Common myeloid progenitor, CD34-positive (primary cell): ENCODE results near the gene UBE2H. TPM values are rescaled to one million over a fixed set of nuclear protein-coding genes. Genes with fewer than 3 reads are reported as not detected.

Source experiments
- CTCF ChIA-PET: fragments of 350-600 bp; sonication (Branson Sonifier 250); formaldehyde crosslinking; loops from one replicate; lab custom pipeline; 2021; ENCODE audit warnings: antibody characterized with exemption; lab: Charles Lee
- POLR2A ChIA-PET: fragments of 350-600 bp; sonication (Branson Sonifier 250); formaldehyde crosslinking; loops from one replicate; lab custom pipeline; 2021; ENCODE audit warnings: antibody characterized with exemption; lab: Charles Lee
- DNase-seq, 3 donors: peaks; one replicate each; pipeline versions ENCODE4 v3.0.0 to v3.0.0-alpha.2; 2013
- H3K27ac ChIP-seq, 2 experiments: 1 replicate in 1 of 2; 2 replicates in 1 of 2; pipeline ENCODE4 v1.7.0; 2013; ENCODE audit warnings: inconsistent platforms in 2 of 2, low read length in 2 of 2, mild to moderate bottlenecking in 2 of 2, low read depth in 1 of 2, moderate library complexity in 1 of 2; ENCODE audit not compliant: severe bottlenecking in 2 of 2, insufficient read depth in 1 of 2, poor library complexity in 1 of 2
- H3K27me3 ChIP-seq, 5 experiments: replicated peaks in 2 of 5; 1 replicate in 3 of 5; 2 replicates in 2 of 5; pipeline versions ENCODE4 v1.6.1 to v1.7.0; 2013; ENCODE audit warnings: low read length in 4 of 5, mild to moderate bottlenecking in 2 of 5, moderate library complexity in 2 of 5, inconsistent platforms in 1 of 5; ENCODE audit not compliant: insufficient read depth in 5 of 5, control insufficient read depth in 4 of 5
- H3K36me3 ChIP-seq, 4 experiments: 1 replicate in 2 of 4; 2 replicates in 2 of 4; pipeline versions ENCODE4 v1.6.1 to v1.7.0; 2013; ENCODE audit warnings: low read length in 3 of 4, control low read depth in 1 of 4, mild to moderate bottlenecking in 1 of 4; ENCODE audit not compliant: control insufficient read depth in 4 of 4, insufficient read depth in 4 of 4
- H3K4me1 ChIP-seq, 4 experiments: 1 replicate in 3 of 4; 2 replicates in 1 of 4; pipeline versions ENCODE4 v1.6.1 to v1.7.1; 2013; ENCODE audit warnings: low read length in 3 of 4, mild to moderate bottlenecking in 3 of 4, control low read depth in 1 of 4, inconsistent platforms in 1 of 4, moderate library complexity in 1 of 4; ENCODE audit not compliant: control insufficient read depth in 4 of 4, insufficient read depth in 4 of 4; ENCODE audit errors: control extremely low read depth in 1 of 4
- H3K4me3 ChIP-seq, 7 experiments: 1 replicate in 4 of 7; 2 replicates in 3 of 7; pipeline versions ENCODE4 v1.5.1 to v1.7.0; 2013; ENCODE audit warnings: mild to moderate bottlenecking in 7 of 7, low read length in 6 of 7, moderate library complexity in 6 of 7, inconsistent platforms in 2 of 7, low read depth in 2 of 7, control low read depth in 1 of 7; ENCODE audit not compliant: insufficient read depth in 4 of 7, control insufficient read depth in 1 of 7; ENCODE audit errors: extremely low read depth in 1 of 7
- H3K9me3 ChIP-seq, 5 experiments: 1 replicate in 4 of 5; 2 replicates in 1 of 5; pipeline versions ENCODE4 v1.6.1 to v1.7.1; 2013; ENCODE audit warnings: low read length in 4 of 5, mild to moderate bottlenecking in 2 of 5, inconsistent platforms in 1 of 5, low read depth in 1 of 5, moderate library complexity in 1 of 5; ENCODE audit not compliant: control insufficient read depth in 4 of 5, insufficient read depth in 2 of 5; ENCODE audit errors: control extremely low read depth in 1 of 5
- WGBS: methylation state at CpG from one replicate; pipeline ENCODE4 v1.1.5; 2013; ENCODE audit not compliant: insufficient coverage; 5-methylcytosine and 5-hydroxymethylcytosine counted together
- polyA plus RNA-seq: library from polyadenylated mRNA; unstranded; fragments of 120-200 nt; gene quantifications from one replicate; pipeline ENCODE4 v1.2.1, GENCODE V29; 2013

UBE2H gene
- polyA plus RNA-seq: 27.0 TPM

GRCh38 chr7:129952653-129953560 lies at the start of gene UBE2H:
UBE2H (minus strand) TSS chr7:129952960; CDS start chr7:129952555, 405 bp downstream.
- WGBS: 1% methylated on average over 34 of the region's 58 CpGs
- H3K4me1 ChIP-seq: peaks cover 29 to 47% (median 40%) of the 10 kb centered on the region in 4 experiments
- peak within 1 kb of the TSS; percentile 92 to 98 (median 97) for H3K4me3 ChIP-seq
- H3K36me3 ChIP-seq: peaks cover 0 to 3% (median 0%) of the 10 kb centered on the region in 4 experiments
- H3K9me3 ChIP-seq: no peaks in the 10 kb centered on the region
- peak within 1 kb of the TSS; percentile 70 to 91 for H3K27ac ChIP-seq
- no peaks in the 10 kb centered on the region for H3K27me3 ChIP-seq
- ChIA-PET POLR2A (no interaction called here), CTCF (interaction anchor here (1.0 to 1.6 kb wide), 2 partner anchors 94 to 136 kb away, joined by 3 read pairs; no protein-coding TSS in a partner anchor)
- peak; percentile 89 to 92 (median 91) for DNase-seq

GRCh38 chr7:129998446-129998845 lies 45.7 kb upstream of the UBE2H start:
- no peaks in the 10 kb centered on the region for H3K9me3 ChIP-seq
- no peaks in the 10 kb centered on the region for H3K27me3 ChIP-seq
- H3K4me3 ChIP-seq: no peak overlapping the region
- DNase-seq: no peak
- no peaks in the 10 kb centered on the region for H3K4me1 ChIP-seq
- CTCF ChIA-PET: interaction anchor here (2.5 kb wide), 1 partner anchor 11 kb away, joined by 6 read pairs; no protein-coding TSS in a partner anchor
- POLR2A ChIA-PET: no interaction called here
- no peak overlapping the region for H3K27ac ChIP-seq
- H3K36me3 ChIP-seq: no peaks in the 10 kb centered on the region
- 96% methylated on average over 5 of the region's 5 CpGs for WGBS

GRCh38 chr7:129997285-129997684 lies 44.5 kb upstream of the UBE2H start:
- no peaks in the 10 kb centered on the region for H3K27me3 ChIP-seq
- POLR2A ChIA-PET: no interaction called here
- no peak overlapping the region for H3K27ac ChIP-seq
- H3K4me3 ChIP-seq: no peak overlapping the region
- no peaks in the 10 kb centered on the region for H3K4me1 ChIP-seq
- 100% methylated on average over 3 of the region's 5 CpGs for WGBS
- no peaks in the 10 kb centered on the region for H3K36me3 ChIP-seq
- CTCF ChIA-PET: no interaction called here
- H3K9me3 ChIP-seq: no peaks in the 10 kb centered on the region
- DNase-seq: no peak

- no peak overlapping the region for H3K27ac ChIP-seq
- no peaks in the 10 kb centered on the region for H3K36me3 ChIP-seq
- POLR2A ChIA-PET: no interaction called here
- no peak overlapping the region for H3K4me3 ChIP-seq
- WGBS: 97% methylated on average over 7 of the region's 8 CpGs
- H3K4me1 ChIP-seq: peaks cover 2 to 8% (median 4%) of the 10 kb centered on the region in 4 experiments
- H3K27me3 ChIP-seq: no peaks in the 10 kb centered on the region
- no peaks in the 10 kb centered on the region for H3K9me3 ChIP-seq
- CTCF ChIA-PET: interaction anchor here (0.7 to 1.5 kb wide), 5 partner anchors 11 to 220 kb away, joined by 3 to 4 read pairs (median 3); no protein-coding TSS in a partner anchor
- DNase-seq: no peak
Measured at GRCh38 chr7:129993275-129993674, 40.5 kb upstream of the UBE2H start.

- no peaks in the 10 kb centered on the region for H3K27me3 ChIP-seq
- no peak overlapping the region for H3K4me3 ChIP-seq
- H3K36me3 ChIP-seq: no peaks in the 10 kb centered on the region
- peaks cover 2 to 8% (median 4%) of the 10 kb centered on the region in 4 experiments for H3K4me1 ChIP-seq
- H3K9me3 ChIP-seq: no peaks in the 10 kb centered on the region
- WGBS: 80% methylated on average over 7 of the region's 8 CpGs
- ChIA-PET CTCF (interaction anchor here (0.9 to 1.9 kb wide), 5 partner anchors 9 to 31 kb away, joined by 3 to 4 read pairs (median 4); no protein-coding TSS in a partner anchor), POLR2A (no interaction called here)
- H3K27ac ChIP-seq: no peak overlapping the region
- peak; percentile 10 to 80 (median 69) for DNase-seq
Measured at GRCh38 chr7:129990403-129991192, 37.8 kb upstream of the UBE2H start.

GRCh38 chr7:129989466-129989865 lies 36.7 kb upstream of the UBE2H start:
- DNase-seq: peak; percentile 23 to 75 (median 74)
- CTCF ChIA-PET: no interaction called here
- WGBS: 70% methylated on average over 2 of the region's 4 CpGs

More at GRCh38 chr7:129989466-129989865, 36.7 kb upstream of the UBE2H start:
- no peaks in the 10 kb centered on the region for H3K27me3 ChIP-seq
- no peaks in the 10 kb centered on the region for H3K36me3 ChIP-seq
- H3K9me3 ChIP-seq: no peaks in the 10 kb centered on the region
- POLR2A ChIA-PET: no interaction called here
- no peak overlapping the region for H3K4me3 ChIP-seq
- H3K27ac ChIP-seq: no peak overlapping the region
- H3K4me1 ChIP-seq: peaks cover 2 to 8% (median 4%) of the 10 kb centered on the region in 4 experiments
